Loucy (cell line): Measurements from ENCODE around the gene WTAP.

ENCODE experiments used
- CTCF ChIP-seq: fragments of 200-600 bp; sonication (generic); conservative IDR thresholded peaks from 2 replicates; pipeline ENCODE4 v1.5.1; 2014; ENCODE audit warnings: mild to moderate bottlenecking, antibody characterized with exemption, low read length
- EZH2phosphoT487 ChIP-seq: fragments of 200-600 bp; IDR thresholded peaks from 2 replicates; pipeline ENCODE4 v1.6.1; 2018; ENCODE audit warnings: antibody characterized with exemption, mild to moderate bottlenecking, moderate library complexity, borderline replicate concordance

- TF ChIP-seq CTCF, result peak; percentile 55
- no peak for TF ChIP-seq EZH2phosphoT487
Observed at GRCh38 chr6:159720708-159721107, 6.6 kb upstream of the WTAP start.
